ENCODE measurements around the gene EML2. TPM values are rescaled to one million over a fixed set of nuclear protein-coding genes. Genes with fewer than 3 reads are reported as not detected.

The EML2 gene
- total and polyA plus RNA-seq, 10 of the 15 experiments (the other 5 are each of a cell fraction or from before 2014, with no cell fraction given): 1.6 to 64.0 (median 27.5) TPM

- TF ChIP-seq ZSCAN29 (IDR thresholded peaks at IDR 0.05) (no peak), WRNIP1 (IDR thresholded peaks at IDR 0.05; ENCODE audit: borderline replicate concordance, low read depth, low read length) (no peak), ELK1 (IDR thresholded peaks at IDR 0.05; ENCODE audit: low read depth, low read length) (no peak), TCF7 (IDR thresholded peaks at IDR 0.05; ENCODE audit: borderline replicate concordance) (no peak), MXI1 (IDR thresholded peaks at IDR 0.05; ENCODE audit: low read depth, low read length) (no peak), HDAC6 (IDR thresholded peaks at IDR 0.05; ENCODE audit: unreplicated experiment) (no peak), PML (IDR thresholded peaks at IDR 0.05; ENCODE audit: low read length) (peak; percentile 66; the same call in 1 of the 2 replicates), GABPA (IDR thresholded peaks at IDR 0.05; ENCODE audit: low read depth) (no peak), NRF1 (conservative IDR thresholded peaks at IDR 0.05; ENCODE audit: low read depth, low read length) (no peak), BCL3 (IDR thresholded peaks at IDR 0.05; ENCODE audit: borderline replicate concordance, insufficient read depth, low read depth, low read length, poor library complexity, severe bottlenecking) (no peak), FOXM1 (IDR thresholded peaks at IDR 0.05; ENCODE audit: low read depth, low read length) (no peak), CREB1 (IDR thresholded peaks at IDR 0.05; ENCODE audit: low read depth) (no peak), POLR2A (IDR thresholded peaks at IDR 0.05; ENCODE audit: low read depth, low read length) (no peak), NFYB (IDR thresholded peaks at IDR 0.05; ENCODE audit: insufficient read depth, low read depth, low read length) (no peak), KDM1A (IDR thresholded peaks at IDR 0.05; ENCODE audit: borderline replicate concordance) (no peak), STAT1 (conservative IDR thresholded peaks at IDR 0.05) (no peak), YY1 (IDR thresholded peaks at IDR 0.05; ENCODE audit: low read depth, low read length) (no peak), IRF4 (IDR thresholded peaks at IDR 0.05; ENCODE audit: low read depth, low read length) (no peak), CHD1 (IDR thresholded peaks at IDR 0.05; ENCODE audit: low read depth, low read length) (peak; percentile 84; the same call in 1 of the 2 replicates), EGR1 (IDR thresholded peaks at IDR 0.05; ENCODE audit: borderline replicate concordance in 1 of 2, low read depth in 2 of 2, low read length in 2 of 2) (peak in 1 of 2 experiments; percentile 92; a peak in 2 of 3 replicates), ATF7 (IDR thresholded peaks at IDR 0.05; ENCODE audit: low read depth) (no peak; the same call in 1 of the 2 replicates), BCL11A (IDR thresholded peaks at IDR 0.05; ENCODE audit: low read depth, low read length) (no peak), POLR2AphosphoS5 (IDR thresholded peaks at IDR 0.05; ENCODE audit: low read length) (no peak), E2F4 (IDR thresholded peaks at IDR 0.05; ENCODE audit: low read depth, low read length) (no peak), SMAD5 (IDR thresholded peaks at IDR 0.05; ENCODE audit: low read depth) (no peak), BRCA1 (IDR thresholded peaks at IDR 0.05; ENCODE audit: low read depth, low read length) (no peak), BHLHE40 (IDR thresholded peaks at IDR 0.05; ENCODE audit: borderline replicate concordance in 1 of 2, low read depth in 2 of 2, low read length in 1 of 2) (no peak; a peak in 1 of 4 replicates), RCOR1 (conservative IDR thresholded peaks at IDR 0.05; ENCODE audit: low read depth, low read length) (no peak), POU2F2 (IDR thresholded peaks at IDR 0.05; ENCODE audit: borderline replicate concordance, low read depth, low read length) (no peak), TCF12 (IDR thresholded peaks at IDR 0.05; ENCODE audit: low read depth, low read length) (no peak), SUPT20H (IDR thresholded peaks at IDR 0.05; ENCODE audit: borderline replicate concordance, control insufficient read depth, low read depth, low read length) (no peak), DPF2 (IDR thresholded peaks at IDR 0.05) (no peak; the same call in 1 of the 2 replicates)
These were observed 29.2 kb upstream of the EML2 start (continued) for GRCh38 chr19:45668342-45668871.

Data from GM12878 (cell line).